SU-DHL-6 (cell line): ENCODE data around the gene RABGAP1.

Source experiments
- CTCF ChIP-seq: fragments of 200-600 bp; sonication (generic); IDR thresholded peaks from one replicate; pipeline ENCODE4 v1.5.1; 2017; ENCODE audit warnings: antibody characterized with exemption, mild to moderate bottlenecking, low read length, moderate library complexity; ENCODE audit not compliant: insufficient read depth, poor library complexity, severe bottlenecking
- EZH2phosphoT487 ChIP-seq: fragments of 200-600 bp; sonication (generic), shearing (Covaris generic); conservative IDR thresholded peaks from 2 replicates; pipeline ENCODE4 v1.6.1; 2018; ENCODE audit warnings: mild to moderate bottlenecking, antibody characterized with exemption, low read length, moderate library complexity, mixed read lengths

- TF ChIP-seq CTCF (no peak), EZH2phosphoT487 (no peak)
These were observed 10.9 kb upstream of the RABGAP1 start for GRCh38 chr9:122929796-122930354.
